ENCODE measurements around the gene GP1BB. TPM values are rescaled to one million over a fixed set of nuclear protein-coding genes. Genes with fewer than 3 reads are reported as not detected.
A peak's percentile ranks its signal among the peaks of the same experiment; 100 is the strongest.
"Not testable (repeated sequence)": the region's sequence is repeated elsewhere in the genome, so short reads cannot be mapped to it uniquely, and the experiment has no call there.

The GP1BB gene
- total RNA-seq, 1 experiment from 2014 or later, result 3.6 TPM

DNA sequence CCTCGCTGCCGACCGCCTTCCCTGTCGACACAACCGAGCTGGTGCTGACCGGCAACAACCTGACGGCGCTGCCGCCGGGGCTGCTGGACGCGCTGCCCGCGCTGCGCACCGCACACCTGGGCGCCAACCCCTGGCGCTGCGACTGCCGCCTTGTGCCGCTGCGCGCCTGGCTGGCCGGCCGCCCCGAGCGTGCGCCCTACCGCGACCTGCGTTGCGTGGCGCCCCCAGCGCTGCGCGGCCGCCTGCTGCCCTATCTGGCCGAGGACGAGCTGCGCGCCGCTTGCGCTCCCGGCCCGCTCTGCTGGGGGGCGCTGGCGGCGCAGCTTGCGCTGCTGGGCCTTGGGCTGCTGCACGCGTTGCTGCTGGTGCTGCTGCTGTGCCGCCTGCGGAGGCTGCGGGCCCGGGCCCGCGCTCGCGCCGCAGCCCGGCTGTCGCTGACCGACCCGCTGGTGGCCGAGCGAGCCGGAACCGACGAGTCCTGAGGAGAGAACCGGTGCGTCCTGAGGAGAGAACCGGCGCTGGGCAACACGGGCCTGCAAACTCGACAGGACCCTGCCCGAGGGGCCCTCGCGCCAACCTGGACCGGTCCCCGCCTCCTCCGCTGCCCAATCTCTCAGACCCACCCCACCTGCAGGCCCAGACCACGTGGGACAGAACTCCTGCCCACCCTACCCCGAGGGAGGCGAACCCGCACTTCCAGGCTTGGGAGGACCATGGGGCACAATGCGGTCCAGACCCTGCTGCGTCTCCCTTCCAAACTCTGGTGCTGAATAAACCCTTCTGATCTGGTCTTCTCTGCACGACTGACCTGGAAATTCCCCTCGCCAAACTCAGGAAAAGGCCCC is 866 bp downstream of the GP1BB start:
- POLR2A ChIA-PET, result interaction anchor here (0.5 kb wide), 1 partner anchor 39 kb away, joined by 3 read pairs; no protein-coding TSS in a partner anchor

GRCh38 chr22:19724927-19725661 is 1.8 kb downstream of the GP1BB start:
- in situ Hi-C loops (cut with HindIII; ENCODE audit: low pct_unique_long_range_greater_than_20kb, low sequenced_read_pairs), result no loop called here
- no peak overlapping the region for H3K27ac ChIP-seq (ENCODE audit: low read length)
- H3K27me3 ChIP-seq (ENCODE audit: control insufficient read depth, insufficient read depth, low read length), result no peaks in the 10 kb centered on the region
- no peak overlapping the region for H3K4me3 ChIP-seq (ENCODE audit: low read depth in 2 of 2, low read length in 2 of 2)
- TF ChIP-seq TCF7L2 (IDR thresholded peaks at IDR 0.05; ENCODE audit: low read depth, low read length), result no peak
- no peak for TF ChIP-seq CTCF (IDR thresholded peaks at IDR 0.05)
- no peak for TF ChIP-seq POLR2AphosphoS5 (IDR thresholded peaks at IDR 0.05; ENCODE audit: low read depth, low read length)
- TF ChIP-seq SIN3A (IDR thresholded peaks at IDR 0.05; ENCODE audit: borderline replicate concordance, insufficient read depth, low read depth, low read length), result no peak
- no peak for TF ChIP-seq REST (IDR thresholded peaks at IDR 0.05; ENCODE audit: insufficient read depth in 1 of 2, low read depth in 2 of 2, low read length in 1 of 2)
- no TSS peak for BruUV-seq (replicated peaks)
- no peaks in the 10 kb centered on the region for H3K36me3 ChIP-seq (ENCODE audit: control insufficient read depth, insufficient read depth, low read length)
- POLR2A ChIA-PET, result no interaction called here
- CTCF ChIA-PET, result no interaction called here
- no peak for ATAC-seq
- no peaks in the 10 kb centered on the region for H3K9me3 ChIP-seq (ENCODE audit: control insufficient read depth, insufficient read depth, low read depth, low read length)
- DNase-seq (ENCODE audit: low read depth, low spot score), result no peak
- intact Hi-C loops (cut with micrococcal nuclease; ENCODE audit: unreplicated experiment), result no loop called here
- H3K4me1 ChIP-seq (ENCODE audit: control insufficient read depth, insufficient read depth, low read length), result 0 out of 2 replicates have a peak, but pooled peaks cover 3% of the 10 kb centered on the region

More for the DNA sequence above, 866 bp downstream of the GP1BB start:
- Histone ChIP-seq H3K27ac (ENCODE audit: low read length) (no peak overlapping the region), H3K4me1 (ENCODE audit: control insufficient read depth, insufficient read depth, low read length) (0 out of 2 replicates have a peak, but pooled peaks cover 3% of the 10 kb centered on the region), H3K27me3 (ENCODE audit: control insufficient read depth, insufficient read depth, low read length) (no peaks in the 10 kb centered on the region), H3K9me3 (ENCODE audit: control insufficient read depth, insufficient read depth, low read depth, low read length) (no peaks in the 10 kb centered on the region), H3K4me3 (ENCODE audit: low read depth in 2 of 2, low read length in 2 of 2) (peak overlapping the region; percentile 11 to 26; a peak in 1 of 4 replicates), H3K36me3 (ENCODE audit: control insufficient read depth, insufficient read depth, low read length) (no peaks in the 10 kb centered on the region)
- CTCF ChIA-PET, result interaction anchor here (0.5 to 0.7 kb wide), 5 partner anchors 12 to 289 kb away, joined by 3 to 11 read pairs (median 4); no protein-coding TSS in a partner anchor
- TF ChIP-seq TCF7L2 (IDR thresholded peaks at IDR 0.05; ENCODE audit: low read depth, low read length) (no peak), CTCF (IDR thresholded peaks at IDR 0.05) (peak; percentile 83)
- no TSS peak for BruUV-seq (replicated peaks)
- intact Hi-C loops (cut with micrococcal nuclease; ENCODE audit: unreplicated experiment), result no loop called here
- DNase-seq (ENCODE audit: low read depth, low spot score), result no peak
- in situ Hi-C loops (cut with HindIII; ENCODE audit: low pct_unique_long_range_greater_than_20kb, low sequenced_read_pairs), result no loop called here
- ATAC-seq, result peak; percentile 85

DNA sequence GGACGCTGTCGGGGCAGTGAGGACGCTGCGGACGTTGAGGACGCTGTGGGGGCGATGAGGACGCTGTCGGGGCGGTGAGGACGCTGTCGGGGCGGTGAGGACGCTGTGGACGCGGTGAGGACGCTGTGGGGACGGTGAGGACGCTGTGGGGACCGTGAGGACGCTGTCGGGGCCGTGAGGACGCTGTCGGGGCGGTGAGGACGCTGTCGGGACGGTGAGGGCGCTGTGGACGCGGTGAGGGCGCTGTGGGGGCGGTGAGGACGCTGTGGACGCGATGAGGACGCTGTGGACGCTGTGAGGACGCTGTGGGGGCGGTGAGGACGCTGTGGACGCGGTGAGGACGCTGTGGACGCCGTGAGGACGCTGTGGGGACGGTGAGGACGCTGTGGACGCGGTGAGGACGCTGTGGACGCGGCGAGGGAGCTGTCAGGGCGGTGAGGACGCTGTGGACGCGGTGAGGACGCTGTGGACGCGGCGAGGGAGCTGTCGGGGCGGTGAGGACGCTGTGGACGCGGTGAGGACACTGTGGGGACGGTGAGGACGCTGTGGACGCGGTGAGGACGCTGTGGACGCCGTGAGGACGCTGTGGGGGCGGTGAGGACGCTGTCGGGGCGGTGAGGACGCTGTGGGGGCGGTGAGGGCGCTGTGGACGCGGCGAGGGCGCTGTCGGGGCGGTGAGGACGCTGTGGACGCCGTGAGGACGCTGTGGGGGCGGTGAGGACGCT is 2.9 kb downstream of the GP1BB start:
- H3K36me3 ChIP-seq (ENCODE audit: control insufficient read depth, insufficient read depth, low read length); intact Hi-C loops (cut with micrococcal nuclease; ENCODE audit: unreplicated experiment); H3K27ac ChIP-seq (ENCODE audit: low read length); H3K9me3 ChIP-seq (ENCODE audit: control insufficient read depth, insufficient read depth, low read depth, low read length); ATAC-seq; CTCF ChIA-PET; DNase-seq (ENCODE audit: low read depth, low spot score); H3K27me3 ChIP-seq (ENCODE audit: control insufficient read depth, insufficient read depth, low read length); H3K4me3 ChIP-seq (ENCODE audit: low read depth in 2 of 2, low read length in 2 of 2); BruUV-seq (replicated peaks); in situ Hi-C loops (cut with HindIII; ENCODE audit: low pct_unique_long_range_greater_than_20kb, low sequenced_read_pairs); POLR2A ChIA-PET; H3K4me1 ChIP-seq (ENCODE audit: control insufficient read depth, insufficient read depth, low read length): not testable (repeated sequence)
